Smooth muscle cell of the pulmonary artery (primary cell): Measurements from ENCODE around the gene NKG7. TPM values are rescaled to one million over a fixed set of nuclear protein-coding genes. Genes with fewer than 3 reads are reported as not detected.

ENCODE experiments used
- total RNA-seq: library from RNA; depleted of rRNA; stranded (reverse); fragments of >200 nt; gene quantifications from 2 replicates; pipeline ENCODE4 v1.2.3, GENCODE V29; 2014

NKG7 gene
- not detected in 2 replicates for total RNA-seq

GRCh38 chr19:51372649-51373504, at the start of gene NKG7:
Gene NKG7 (minus strand): TSS chr19:51372654. CDS start chr19:51372535, 119 bp downstream.

GRCh38 chr19:51417107-51417809, 44.8 kb upstream of the NKG7 start, which contains the start of gene SIGLEC10:
Gene SIGLEC10 (minus strand): TSS chr19:51417642. CDS start chr19:51417581, 61 bp downstream.

GRCh38 chr19:51387924-51388389, 15.5 kb upstream of the NKG7 start, which contains the start of gene LIM2:
Gene LIM2 (minus strand): TSS chr19:51387974. CDS start chr19:51387443, 531 bp downstream.

GRCh38 chr19:51368366-51369282, 3.8 kb downstream of the NKG7 start, which contains the start of gene CLDND2:
Gene CLDND2 (minus strand): TSS chr19:51369003. CDS start chr19:51368577, 426 bp downstream.

GRCh38 chr19:51365965-51366388, 6.5 kb downstream of the NKG7 start, which contains the start of gene ETFB:
Gene ETFB (minus strand): TSS chr19:51366388. CDS start chr19:51366326, 62 bp downstream.

GRCh38 chr19:51341976-51342580, 30.4 kb downstream of the NKG7 start, which contains the start of gene VSIG10L:
Gene VSIG10L (minus strand): TSS chr19:51342139. CDS start chr19:51342124, 15 bp downstream.

Other genes with a start within 250 kb of the NKG7 start
- not detected in 2 replicates for gene SIGLEC9, start 247.7 kb downstream of the NKG7 start, total RNA-seq
- not detected in 2 replicates for gene SIGLEC7, start 230.4 kb downstream of the NKG7 start, total RNA-seq
- gene CD33, start 147.6 kb downstream of the NKG7 start, total RNA-seq = not detected in 2 replicates
- gene SIGLECL1, start 121.6 kb downstream of the NKG7 start, total RNA-seq = not detected in 2 replicates
- 0.13 TPM in 2 replicates for gene IGLON5, start 61.0 kb downstream of the NKG7 start, total RNA-seq
- 0.91 and 1.2 TPM in 2 replicates for gene VSIG10L, start 30.5 kb downstream of the NKG7 start, total RNA-seq
- gene ETFB, start 6.3 kb downstream of the NKG7 start, total RNA-seq = 50.2 and 67.0 TPM in 2 replicates
- gene CLDND2, start 3.7 kb downstream of the NKG7 start, total RNA-seq = not detected in 2 replicates
- not detected in 2 replicates for gene LIM2, start 15.3 kb upstream of the NKG7 start, total RNA-seq
- not detected in 2 replicates for gene C19orf84, start 17.9 kb upstream of the NKG7 start, total RNA-seq
- gene SIGLEC10, start 45.0 kb upstream of the NKG7 start, total RNA-seq = not detected in 2 replicates
- gene SIGLEC8, start 85.8 kb upstream of the NKG7 start, total RNA-seq = not detected in 2 replicates
- not detected in 2 replicates for gene CEACAM18, start 105.9 kb upstream of the NKG7 start, total RNA-seq
- not detected in 2 replicates for gene SIGLEC12, start 129.1 kb upstream of the NKG7 start, total RNA-seq
- not detected in 2 replicates for gene SIGLEC6, start 159.0 kb upstream of the NKG7 start, total RNA-seq
- 8.9 and 9.1 TPM in 2 replicates for gene ZNF175, start 198.6 kb upstream of the NKG7 start, total RNA-seq